IMR-90 (cell line): Measurements from ENCODE around the gene NFAT5. TPM values are rescaled to one million over a fixed set of nuclear protein-coding genes. Genes with fewer than 3 reads are reported as not detected.
A peak's percentile ranks its signal among the peaks of the same experiment; 100 is the strongest.

Experiments
- ATAC-seq: fragments of 200-7000 bp; cut with Tn5 transposase; 2 replicates; pipeline ENCODE4 v1.9.1; 2020; ENCODE audit warnings: low read depth, mild to moderate bottlenecking, moderate library complexity
- BruUV-seq: library from RNA; stranded (reverse); fragments of 400-500 nt; replicated peaks from 2 replicates; lab custom pipeline; 2021; lab: Mats Ljungman, UMichigan
- CTCF ChIA-PET: fragments of 300-600 bp; formaldehyde crosslinking; extraction: SDS; loops from one replicate; lab custom pipeline; 2021; ENCODE audit warnings: antibody characterized with exemption; lab: Yijun Ruan, JAX
- POLR2A ChIA-PET: fragments of 300-600 bp; sonication (Branson Sonifier 250); formaldehyde crosslinking; loops from one replicate; lab custom pipeline; 2022; ENCODE audit warnings: antibody characterized with exemption; ENCODE audit not compliant: unreplicated experiment; lab: Charles Lee
- DNase-seq: peaks from one replicate; pipeline ENCODE4 v3.0.0; 2013
- H2AFZ ChIP-seq: replicated peaks from 2 replicates; pipeline ENCODE3; 2013; ENCODE audit warnings: low read length, mild to moderate bottlenecking; ENCODE audit not compliant: poor library complexity
- H2AK5ac ChIP-seq: 2 replicates; pipeline ENCODE4 v1.6.1; 2013; ENCODE audit warnings: low read depth, low read length, inconsistent platforms
- H2AK9ac ChIP-seq: replicated peaks from 2 replicates; pipeline ENCODE3; 2013; ENCODE audit warnings: mild to moderate bottlenecking, low read depth, low read length, moderate library complexity; ENCODE audit not compliant: poor library complexity
- H2BK120ac ChIP-seq: 2 replicates; pipeline ENCODE4 v1.6.1; 2013; ENCODE audit warnings: low read depth, low read length, inconsistent platforms
- H2BK15ac ChIP-seq: 3 replicates; pipeline ENCODE4 v1.6.1; 2013; ENCODE audit warnings: low read depth, low read length, inconsistent platforms
- H2BK20ac ChIP-seq: 2 replicates; pipeline ENCODE4 v1.6.1; 2013; ENCODE audit warnings: low read depth, mild to moderate bottlenecking, inconsistent platforms, low read length, moderate library complexity
- H2BK5ac ChIP-seq: 2 replicates; pipeline ENCODE4 v1.6.1; 2013; ENCODE audit warnings: mild to moderate bottlenecking, low read depth, low read length, inconsistent platforms; ENCODE audit not compliant: poor library complexity, severe bottlenecking
- H3K14ac ChIP-seq: replicated peaks from 2 replicates; pipeline ENCODE4 v1.6.1; 2013; ENCODE audit warnings: low read depth, low read length, inconsistent platforms
- H3K18ac ChIP-seq: 2 replicates; pipeline ENCODE4 v1.6.1; 2013; ENCODE audit warnings: low read depth, low read length, control low read depth
- H3K23ac ChIP-seq: 2 replicates; pipeline ENCODE4 v1.6.1; 2013; ENCODE audit warnings: low read depth, low read length, inconsistent platforms
- H3K27ac ChIP-seq: 2 replicates; pipeline ENCODE4 v1.5.1; 2013; ENCODE audit warnings: mild to moderate bottlenecking, control low read depth, low read length; ENCODE audit not compliant: insufficient read depth
- H3K27me3 ChIP-seq: 2 replicates; pipeline ENCODE4 v1.6.1; 2013; ENCODE audit warnings: low read length; ENCODE audit not compliant: control insufficient read depth, insufficient read depth
- H3K36me3 ChIP-seq: 2 replicates; pipeline ENCODE4 v1.6.1; 2013; ENCODE audit warnings: low read length, mixed read lengths; ENCODE audit not compliant: control insufficient read depth, insufficient read depth
- H3K4ac ChIP-seq: 2 replicates; pipeline ENCODE4 v1.6.1; 2013; ENCODE audit warnings: low read depth, low read length, inconsistent platforms
- H3K4me1 ChIP-seq: 2 replicates; pipeline ENCODE4 v1.6.1; 2013; ENCODE audit warnings: low read length, mixed read lengths; ENCODE audit not compliant: control insufficient read depth, insufficient read depth
- H3K4me2 ChIP-seq: 2 replicates; pipeline ENCODE4 v1.6.1; 2013; ENCODE audit warnings: low read depth, mild to moderate bottlenecking, control low read depth, low read length, moderate library complexity
- H3K4me3 ChIP-seq: 2 replicates; pipeline ENCODE4 v1.5.1; 2013; ENCODE audit warnings: low read depth, mild to moderate bottlenecking, control low read depth, low read length, moderate library complexity; ENCODE audit not compliant: insufficient read depth
- H3K56ac ChIP-seq: 2 replicates; pipeline ENCODE4 v1.6.1; 2013; ENCODE audit warnings: low read length, inconsistent platforms; ENCODE audit not compliant: insufficient read depth; ENCODE audit errors: extremely low read depth
- H3K79me1 ChIP-seq, 2 experiments: 2 replicates each; pipeline ENCODE4 v1.6.1; 2013; ENCODE audit warnings: low read length in 2 of 2, inconsistent platforms in 1 of 2, low read depth in 1 of 2
- H3K9ac ChIP-seq: 2 replicates; pipeline ENCODE4 v1.6.1; 2013; ENCODE audit warnings: low read depth, low read length, control low read depth
- H3K9me1 ChIP-seq: 2 replicates; pipeline ENCODE4 v1.6.1; 2013; ENCODE audit warnings: low read length, inconsistent platforms; ENCODE audit not compliant: insufficient read depth
- H3K9me3 ChIP-seq: 2 replicates; pipeline ENCODE4 v1.6.1; 2013; ENCODE audit warnings: low read length; ENCODE audit not compliant: control insufficient read depth, insufficient read depth
- H4K20me1 ChIP-seq: 2 replicates; pipeline ENCODE4 v1.6.1; 2013; ENCODE audit warnings: low read length, inconsistent platforms; ENCODE audit not compliant: insufficient read depth
- H4K5ac ChIP-seq: 2 replicates; pipeline ENCODE4 v1.6.1; 2013; ENCODE audit warnings: mild to moderate bottlenecking, low read depth, low read length, control low read depth
- H4K8ac ChIP-seq, 2 experiments: 2 replicates each; pipeline ENCODE4 v1.6.1; 2013; ENCODE audit warnings: low read depth in 2 of 2, low read length in 2 of 2, control low read depth in 1 of 2, inconsistent platforms in 1 of 2
- H4K91ac ChIP-seq: 2 replicates; pipeline ENCODE4 v1.6.1; 2013; ENCODE audit warnings: low read depth, low read length, inconsistent platforms; ENCODE audit not compliant: insufficient read depth
- CHD1 ChIP-seq: IDR thresholded peaks from 2 replicates; pipeline ENCODE4 v1.6.1; 2012; ENCODE audit warnings: low read depth, low read length, improper control_type of control experiment
- FOS ChIP-seq: fragments of 150-350 bp; IDR thresholded peaks from 2 replicates; pipeline ENCODE4 v1.6.1; 2016; ENCODE audit warnings: low read depth, low read length
- MAZ ChIP-seq: IDR thresholded peaks from 2 replicates; pipeline ENCODE4 v1.6.1; 2012; ENCODE audit warnings: low read depth, mild to moderate bottlenecking, low read length, improper control_type of control experiment, moderate library complexity, borderline replicate concordance
- MXI1 ChIP-seq: IDR thresholded peaks from 2 replicates; pipeline ENCODE4 v1.6.1; 2012; ENCODE audit warnings: low read depth, mild to moderate bottlenecking, low read length, moderate library complexity, borderline replicate concordance
- NFE2L2 ChIP-seq: fragments of 150-350 bp; IDR thresholded peaks from 2 replicates; pipeline ENCODE4 v1.6.1; 2016; ENCODE audit warnings: low read depth, mild to moderate bottlenecking, low read length
- POLR2A ChIP-seq: IDR thresholded peaks from 2 replicates; pipeline ENCODE4 v1.6.1; 2012; ENCODE audit warnings: mild to moderate bottlenecking, low read depth, low read length
- RAD21 ChIP-seq: IDR thresholded peaks from 2 replicates; pipeline ENCODE4 v1.6.1; 2012; ENCODE audit warnings: low read length, improper control_type of control experiment
- WGBS, 2 experiments: methylation state at CpG; one replicate each; pipeline versions ENCODE4 v1.1.5 to v1.1.7; 2013; ENCODE audit warnings: missing lambda C conversion rate in 2 of 2; ENCODE audit not compliant: insufficient read length in 1 of 2; ENCODE audit errors: extremely low coverage in 2 of 2; 5-methylcytosine and 5-hydroxymethylcytosine counted together
- dilution Hi-C: fragments of 300-500 bp; cut with HindIII; formaldehyde crosslinking; loops from one replicate; pipeline ENCODE4 v1.14.3; 2018; ENCODE audit warnings: low sequenced_read_pairs; ENCODE audit not compliant: unreplicated experiment
- in situ Hi-C: fragments of 300-500 bp; cut with MboI; formaldehyde crosslinking; loops from 3 replicates; pipeline ENCODE4 v1.14.3; 2019; ENCODE audit warnings: low sequenced_read_pairs, inconsistent platforms, mixed read lengths
- intact Hi-C: fragments of 100-400 bp; cut with micrococcal nuclease; formaldehyde crosslinking; loops from 2 replicates; pipeline ENCODE4 v1.10.0; 2022
- polyA plus RNA-seq, 3 experiments: library from polyadenylated mRNA; depleted of rRNA; stranded (reverse); fragments of >200 nt; gene quantifications; 2 replicates each; pipeline ENCODE4 v1.2.3, GENCODE V29; 2012; ENCODE audit warnings: low replicate concordance in 1 of 3
- total RNA-seq: library from RNA; depleted of rRNA; stranded (reverse); fragments of >200 nt; gene quantifications from 2 replicates; pipeline ENCODE4 v1.2.3, GENCODE V29; 2012

The NFAT5 gene
- total and polyA plus RNA-seq, 2 of the 4 experiments (the other 2 are of a cell fraction), result 10.9 to 20.1 TPM

GRCh38 chr16:69626256-69626655 lies 60.5 kb downstream of the NFAT5 start:
- WGBS, 2 experiments, result no CpG with 5 or more reads among the region's 2 CpGs
- H3K36me3 ChIP-seq, result peaks cover 4% of the 10 kb centered on the region
- no peak overlapping the region for H3K4me2 ChIP-seq
- H3K27me3 ChIP-seq, result no peaks in the 10 kb centered on the region
- no peak overlapping the region for H3K56ac ChIP-seq
- H2BK20ac ChIP-seq, result no peak overlapping the region
- H3K18ac ChIP-seq, result no peak overlapping the region
- peaks cover 5% of the 10 kb centered on the region; the same call in 1 of the 2 replicates for H3K9me1 ChIP-seq
- no peak for TF ChIP-seq CHD1
- no peak for TF ChIP-seq MAZ
- TF ChIP-seq NFE2L2, result no peak
- no peak for TF ChIP-seq FOS
- no peak for TF ChIP-seq POLR2A
- no peak for TF ChIP-seq MXI1
- TF ChIP-seq RAD21, result no peak
- dilution Hi-C loops, result no loop called here
- no peak overlapping the region for H3K4me3 ChIP-seq
- no peak overlapping the region for H3K9ac ChIP-seq
- H3K79me1 ChIP-seq, result peaks cover 11 to 42% of the 10 kb centered on the region in 2 experiments; a peak in 3 of 4 replicates
- POLR2A ChIA-PET, result no interaction called here
- H4K5ac ChIP-seq, result no peak overlapping the region
- in situ Hi-C loops, result no loop called here
- H3K27ac ChIP-seq, result no peak overlapping the region
- H4K91ac ChIP-seq, result no peak overlapping the region
- H2AK9ac ChIP-seq, result no peak overlapping the region
- no peak overlapping the region for H3K4ac ChIP-seq
- H3K4me1 ChIP-seq, result peaks cover 2% of the 10 kb centered on the region; the same call in 1 of the 2 replicates
- no peak overlapping the region for H2BK15ac ChIP-seq
- no peak overlapping the region for H2BK120ac ChIP-seq
- peaks cover 36% of the 10 kb centered on the region; the same call in 1 of the 2 replicates for H4K20me1 ChIP-seq
- no peak overlapping the region for H3K14ac ChIP-seq
- CTCF ChIA-PET, result no interaction called here
- H2BK5ac ChIP-seq, result peak overlapping the region; percentile 1
- no peak for ATAC-seq
- H3K9me3 ChIP-seq, result no peaks in the 10 kb centered on the region
- no TSS peak for BruUV-seq
- no peak overlapping the region for H2AK5ac ChIP-seq
- H3K23ac ChIP-seq, result no peak overlapping the region
- no peak overlapping the region for H4K8ac ChIP-seq
- peak; percentile 50 for DNase-seq
- intact Hi-C loops, result no loop called here
- H2AFZ ChIP-seq, result no peak overlapping the region
